NCI-H748 (cell line): ENCODE data around the gene SLC38A3.
A peak's percentile ranks its signal among the peaks of the same experiment; 100 is the strongest.
"Not testable (repeated sequence)": the region's sequence is repeated elsewhere in the genome, so short reads cannot be mapped to it uniquely, and the experiment has no call there.

ENCODE experiments used
- DNase-seq: peaks from one replicate; lab custom pipeline; 2025; ENCODE audit not compliant: unreplicated experiment; lab: John Stamatoyannopoulos, UW

The SLC38A3 gene

GRCh38 chr3:50245831-50246516, 40.9 kb downstream of the SLC38A3 start:
- peak; percentile 86 for DNase-seq

GRCh38 chr3:50246517-50246954, 41.5 kb downstream of the SLC38A3 start:
- DNase-seq, result no peak

DNA sequence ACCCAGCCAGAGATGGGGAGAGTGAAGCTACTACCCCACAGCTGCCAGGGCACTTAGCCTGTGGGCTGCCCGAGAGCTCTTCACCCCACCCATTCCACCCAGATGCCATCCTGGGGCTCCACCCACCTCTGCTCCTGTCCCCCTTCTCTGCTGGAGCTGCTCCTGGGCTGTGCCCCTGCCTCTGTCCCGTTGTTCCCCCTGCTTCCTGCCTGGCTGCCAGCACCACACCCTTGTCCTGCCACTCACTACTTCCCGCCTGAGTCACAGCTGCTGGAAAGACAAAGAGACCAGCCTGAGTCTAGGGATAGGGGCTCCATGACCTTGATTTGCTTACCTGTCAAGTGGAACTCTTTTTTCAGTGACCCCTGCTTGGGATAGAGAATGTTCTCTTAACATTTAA, 43.3 kb downstream of the SLC38A3 start:
- DNase-seq, result no peak

GRCh38 chr3:50249457-50249856, 44.4 kb downstream of the SLC38A3 start:
- no peak for DNase-seq

DNA sequence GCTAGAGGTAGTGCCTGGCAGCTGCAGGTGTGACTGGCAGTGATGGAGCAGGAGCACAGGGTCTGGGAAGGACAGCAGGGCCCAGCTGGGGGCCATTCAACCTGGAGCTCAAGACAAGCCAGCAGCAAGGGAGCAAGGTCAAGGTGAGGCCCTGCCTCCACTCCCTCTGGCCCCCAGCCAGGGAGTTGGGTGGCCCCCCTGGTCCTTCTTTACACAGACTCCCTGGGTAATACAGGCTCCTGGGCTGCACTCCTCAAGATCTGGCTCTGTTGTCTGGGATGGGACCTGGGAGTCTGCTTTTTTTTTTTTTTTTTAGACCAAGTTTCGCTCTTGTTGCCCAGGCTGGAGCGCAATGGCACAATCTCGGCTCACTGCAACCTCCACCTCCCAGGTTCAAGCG, 45.4 kb downstream of the SLC38A3 start:
- no peak for DNase-seq

DNA sequence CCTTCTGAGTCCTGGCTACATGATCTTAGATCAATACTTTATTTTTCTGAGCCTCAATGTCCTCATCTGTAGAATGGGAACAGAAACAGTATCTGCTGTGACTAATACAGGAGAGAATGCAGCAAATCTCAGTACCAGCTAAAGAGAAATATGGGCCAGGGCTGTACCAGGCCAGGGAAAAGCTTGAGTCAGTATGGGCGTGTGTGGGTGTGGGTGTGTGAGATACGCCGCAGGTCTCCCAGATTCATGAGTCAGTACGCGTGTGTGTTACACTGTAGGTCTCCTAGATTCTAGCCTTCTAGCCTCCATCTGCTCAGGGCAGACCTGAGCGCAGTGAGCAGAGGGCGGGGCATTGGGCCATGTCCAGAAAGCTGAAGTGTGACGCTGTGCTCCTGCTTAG, 46.1 kb downstream of the SLC38A3 start:
- no peak for DNase-seq

- no peak for DNase-seq
Observed at GRCh38 chr3:50254577-50255250, 49.6 kb downstream of the SLC38A3 start.

DNA sequence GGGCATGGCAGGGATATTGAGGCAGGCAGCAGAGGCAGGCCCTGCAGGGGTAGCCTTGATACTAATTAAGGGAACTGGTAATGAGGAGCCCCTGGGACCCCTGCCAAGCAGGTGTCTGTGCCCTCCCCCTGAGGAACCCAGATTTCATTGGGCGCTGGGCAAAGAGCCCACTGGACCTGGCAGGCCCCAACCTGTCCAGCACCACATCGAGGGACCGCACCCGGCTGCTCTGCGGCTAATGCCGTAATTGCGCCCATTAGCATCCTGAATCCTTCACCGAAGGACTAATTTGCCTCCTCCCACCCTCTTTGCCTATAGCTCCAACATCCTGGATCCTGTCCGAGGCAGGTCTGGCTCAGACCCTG, 50.2 kb downstream of the SLC38A3 start:
- DNase-seq, result no peak

DNA sequence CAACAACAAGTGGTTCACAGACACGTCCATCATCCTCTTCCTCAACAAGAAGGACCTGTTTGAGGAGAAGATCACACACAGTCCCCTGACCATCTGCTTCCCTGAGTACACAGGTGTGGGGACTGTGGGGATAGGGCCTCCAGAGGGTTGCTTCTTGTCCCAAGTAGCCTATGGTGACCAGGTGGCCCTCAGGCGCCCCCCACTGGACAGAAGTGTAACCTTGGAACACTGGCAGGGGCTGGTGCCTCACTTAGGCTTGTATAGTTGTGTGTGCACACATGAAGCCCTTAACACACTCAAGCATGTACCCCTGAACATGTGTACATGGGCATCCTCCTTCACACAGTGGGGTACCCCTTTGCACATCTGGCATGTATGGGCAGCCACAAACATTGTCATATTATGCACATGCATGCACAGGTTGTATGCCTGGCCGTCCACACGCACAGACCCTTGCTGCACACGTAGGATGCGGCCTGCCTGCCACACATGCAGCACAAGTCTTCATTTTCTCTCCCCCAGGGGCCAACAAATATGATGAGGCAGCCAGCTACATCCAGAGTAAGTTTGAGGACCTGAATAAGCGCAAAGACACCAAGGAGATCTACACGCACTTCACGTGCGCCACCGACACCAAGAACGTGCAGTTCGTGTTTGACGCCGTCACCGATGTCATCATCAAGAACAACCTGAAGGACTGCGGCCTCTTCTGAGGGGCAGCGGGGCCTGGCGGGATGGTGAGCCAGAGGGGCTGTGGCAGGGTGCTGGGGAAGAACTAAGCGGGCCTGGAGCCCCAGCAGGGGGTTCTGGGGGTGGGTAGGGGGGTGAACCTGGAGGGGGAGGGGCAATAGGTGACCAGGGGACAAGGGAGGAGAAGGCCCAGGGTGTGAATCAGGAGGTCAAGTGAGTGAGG, 52.2 kb downstream of the SLC38A3 start:
- DNase-seq, result peak; percentile 36

GRCh38 chr3:50258029-50258680, 53.1 kb downstream of the SLC38A3 start:
- peak; percentile 27 for DNase-seq

DNA sequence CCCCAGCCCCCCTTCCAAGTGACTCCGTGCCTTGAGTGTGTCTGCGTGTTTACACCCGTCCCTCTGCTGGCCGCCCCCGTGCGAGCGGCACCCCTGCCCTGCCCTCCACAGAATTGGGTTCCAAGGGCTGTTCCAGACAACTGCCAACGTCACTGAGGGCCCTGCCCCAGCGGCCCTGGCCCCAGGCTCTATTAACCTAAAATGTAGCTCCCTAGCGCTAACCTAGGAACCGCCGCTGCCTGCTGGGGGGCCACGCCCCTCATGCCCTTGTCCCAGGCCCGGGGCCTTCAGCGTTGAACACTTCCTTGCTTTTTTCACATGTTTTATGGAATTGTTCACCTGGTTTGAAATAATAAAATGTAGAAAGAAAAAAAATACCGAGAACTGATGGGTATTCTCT, 53.9 kb downstream of the SLC38A3 start:
- no peak for DNase-seq

DNA sequence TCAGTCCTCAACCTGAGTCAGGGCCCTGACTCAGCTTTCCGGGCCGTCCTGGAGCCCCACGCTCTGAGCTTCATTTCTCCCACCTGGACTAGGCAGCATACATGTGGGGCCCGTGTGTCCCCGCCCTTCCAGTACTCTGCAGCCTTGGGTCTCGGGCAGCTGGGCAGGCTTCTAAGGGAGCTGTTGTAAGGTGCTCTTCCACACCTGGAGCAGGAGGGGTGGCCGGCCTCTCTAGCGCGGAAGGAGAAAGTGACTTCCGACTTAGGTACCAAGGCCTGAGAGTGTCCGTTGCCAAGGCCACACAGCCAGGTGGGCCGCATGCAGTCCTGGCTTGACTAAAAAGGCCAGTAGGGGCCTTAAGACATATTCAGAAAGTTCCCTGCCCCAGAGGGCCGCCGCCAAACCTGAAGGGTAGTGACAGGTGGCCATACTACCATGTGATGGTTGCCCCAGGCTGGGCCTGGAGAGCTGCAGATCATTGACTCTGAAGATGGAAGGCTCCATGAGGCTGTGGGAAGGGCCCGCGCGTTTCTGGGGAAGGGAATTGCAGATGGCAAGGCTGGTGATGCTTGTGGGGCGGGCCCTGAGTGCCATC, 54.5 kb downstream of the SLC38A3 start:
- DNase-seq, result no peak

- peak; percentile 86 for DNase-seq
Observed at GRCh38 chr3:50260027-50260941, 55.2 kb downstream of the SLC38A3 start.

DNA sequence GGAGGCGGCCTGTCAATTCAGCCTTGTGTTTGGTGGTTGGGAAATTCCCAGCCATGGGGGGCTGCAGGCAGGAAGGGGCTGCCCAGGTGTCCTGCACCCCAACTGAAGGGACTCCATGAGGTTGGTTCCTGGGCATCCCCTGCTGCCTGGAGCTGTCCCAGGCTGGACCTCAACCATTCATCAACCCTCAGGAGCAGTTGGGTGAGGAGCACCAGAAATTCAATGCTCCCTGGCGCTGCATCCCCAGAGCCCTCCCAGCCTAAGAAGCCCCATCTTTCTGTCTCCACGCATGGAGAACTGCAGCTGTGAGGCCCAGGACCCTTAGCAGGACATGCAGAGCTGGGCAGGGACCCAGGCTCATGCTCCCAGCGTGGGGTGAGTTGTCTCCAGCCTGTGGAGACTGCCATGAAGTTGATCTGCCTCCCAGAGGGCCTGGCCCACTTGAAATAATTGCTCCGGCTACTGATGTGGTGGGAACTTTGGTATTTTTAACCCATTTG, 55.9 kb downstream of the SLC38A3 start:
- DNase-seq, result no peak

DNA sequence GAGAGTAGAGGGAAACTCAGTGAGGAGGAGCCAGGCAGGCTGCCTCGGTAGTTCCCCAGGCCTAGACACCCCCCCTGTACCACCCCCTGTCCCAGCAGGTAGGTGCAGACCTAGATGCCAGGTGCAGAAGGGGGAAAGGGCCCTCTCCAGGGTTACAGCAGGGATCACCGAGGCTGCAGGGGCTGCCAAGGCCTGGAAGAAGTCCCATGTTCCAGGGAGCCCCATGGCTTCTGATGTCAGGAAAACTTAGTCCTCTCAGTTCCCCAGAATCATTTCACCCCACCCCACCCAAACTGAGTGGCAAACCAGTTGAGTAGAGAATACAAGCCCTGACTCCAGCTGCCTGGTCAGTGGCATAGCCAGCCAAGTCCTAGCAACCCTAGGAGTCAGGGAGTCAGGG, 56.4 kb downstream of the SLC38A3 start:
- DNase-seq, result no peak

- DNase-seq, result not testable (repeated sequence)
Observed at GRCh38 chr3:50262200-50262599, 57.1 kb downstream of the SLC38A3 start.

DNA sequence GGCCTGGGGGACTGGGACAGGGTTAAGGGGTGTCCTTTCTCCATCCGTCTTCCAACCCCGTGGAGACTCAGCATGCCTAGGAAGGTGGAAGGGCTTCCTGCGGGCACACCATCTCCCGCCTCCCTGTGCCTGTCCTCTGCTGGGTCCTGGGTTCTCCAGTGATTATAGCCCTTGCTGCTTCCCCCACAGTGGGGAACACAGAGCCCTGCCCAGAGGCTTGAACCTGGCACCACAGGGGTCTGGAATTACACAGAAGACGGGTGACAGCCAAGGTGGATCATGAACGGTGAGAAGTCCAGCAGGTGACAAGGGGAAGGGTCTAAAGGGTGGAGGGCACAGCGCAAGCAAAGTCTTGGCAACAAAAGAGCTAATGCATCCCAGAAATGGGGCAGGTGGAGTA, 57.7 kb downstream of the SLC38A3 start:
- no peak for DNase-seq

DNA sequence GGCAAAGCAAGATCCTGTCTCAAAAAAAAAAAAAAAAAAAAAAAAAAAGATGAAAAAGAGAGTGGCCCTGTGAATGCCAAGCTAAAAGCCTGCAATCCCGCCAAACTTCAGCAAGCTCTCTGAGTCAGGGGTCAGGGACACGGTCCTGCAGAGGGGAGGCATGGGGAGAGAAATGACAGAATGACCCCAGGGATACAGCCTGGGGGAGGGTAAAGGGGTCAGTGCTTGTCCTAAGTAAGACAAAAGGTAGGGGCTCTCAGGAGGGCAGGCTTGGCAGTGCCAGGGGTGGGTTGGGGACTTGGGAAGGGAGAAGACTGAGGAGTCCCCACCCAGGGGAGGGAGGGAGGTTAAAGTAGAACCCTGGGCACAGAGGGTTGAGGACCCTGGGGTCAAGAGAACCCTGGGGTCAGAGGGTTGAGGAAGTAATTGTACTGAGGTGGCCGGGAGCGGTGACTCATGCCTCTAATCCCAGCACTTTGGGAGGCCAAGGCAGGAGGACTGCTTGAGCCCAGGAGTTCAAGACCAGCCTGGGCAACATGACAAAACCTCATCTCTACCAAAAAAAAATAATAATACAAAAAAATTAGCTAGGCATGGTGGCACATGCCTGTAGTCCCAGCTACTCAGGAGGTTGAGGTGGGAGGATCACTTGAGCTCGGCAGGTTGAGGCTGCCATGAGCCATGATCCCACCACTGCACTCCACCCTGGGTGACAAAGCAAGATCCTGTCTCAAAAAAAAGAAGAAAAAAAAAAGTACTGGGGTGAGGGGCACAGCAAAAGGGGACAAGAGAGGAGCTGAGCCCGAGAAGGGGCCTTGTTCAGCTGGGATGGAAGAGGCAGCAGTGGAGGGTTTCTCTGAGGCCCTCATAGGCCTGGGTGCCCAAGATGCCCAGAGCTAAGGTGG, 58.7 kb downstream of the SLC38A3 start:
- DNase-seq, result no peak
